Measurements from ENCODE around the gene CPTP. TPM values are rescaled to one million over a fixed set of nuclear protein-coding genes. Genes with fewer than 3 reads are reported as not detected.
A peak's percentile ranks its signal among the peaks of the same experiment; 100 is the strongest.

Gene CPTP
- total and polyA plus RNA-seq, 2 of the 13 experiments (the other 11 are each of a cell fraction or from before 2014, with no cell fraction given), result 5.5 to 9.3 TPM

DNA sequence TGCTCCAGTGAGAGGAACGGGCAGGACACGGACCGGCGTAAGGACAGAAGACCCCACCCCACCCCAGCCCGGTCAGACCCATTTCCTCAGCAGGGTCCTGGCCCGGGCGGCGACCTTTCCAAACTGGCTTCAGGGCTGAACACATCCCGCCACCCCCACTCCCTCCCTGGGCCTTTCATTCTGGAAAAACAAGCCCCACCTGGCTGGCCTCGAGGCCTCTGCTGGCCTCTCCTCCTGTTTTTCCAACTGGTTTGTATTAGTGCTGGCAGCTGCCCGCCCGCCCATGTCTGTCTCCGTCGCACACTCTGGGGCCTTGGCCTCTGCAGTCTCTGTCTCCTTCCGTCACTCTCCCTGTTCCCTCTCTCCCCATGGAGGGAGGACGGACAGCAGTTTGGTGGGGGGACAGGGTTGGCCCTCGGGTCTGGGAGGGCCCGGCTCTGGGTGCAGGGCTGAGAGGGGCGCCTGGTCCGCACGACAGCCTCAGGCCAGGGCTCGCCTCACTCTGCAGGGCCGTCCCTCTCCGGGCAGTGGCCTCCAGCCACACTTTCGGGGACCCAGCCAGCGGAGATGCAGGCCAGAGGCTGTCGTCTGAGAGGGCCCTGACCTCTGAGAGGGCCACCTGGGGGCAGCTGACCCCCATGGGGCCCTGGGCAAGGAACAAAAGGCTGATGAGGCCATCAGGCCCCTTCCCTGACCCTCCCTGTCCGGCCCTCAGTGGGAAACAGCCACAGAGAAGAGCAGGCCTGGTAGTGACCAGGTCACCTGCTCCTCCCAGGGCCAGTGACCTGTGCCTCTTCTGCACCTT is 35.3 kb downstream of the CPTP start (continued):
- TF ChIP-seq, protein P1, sequence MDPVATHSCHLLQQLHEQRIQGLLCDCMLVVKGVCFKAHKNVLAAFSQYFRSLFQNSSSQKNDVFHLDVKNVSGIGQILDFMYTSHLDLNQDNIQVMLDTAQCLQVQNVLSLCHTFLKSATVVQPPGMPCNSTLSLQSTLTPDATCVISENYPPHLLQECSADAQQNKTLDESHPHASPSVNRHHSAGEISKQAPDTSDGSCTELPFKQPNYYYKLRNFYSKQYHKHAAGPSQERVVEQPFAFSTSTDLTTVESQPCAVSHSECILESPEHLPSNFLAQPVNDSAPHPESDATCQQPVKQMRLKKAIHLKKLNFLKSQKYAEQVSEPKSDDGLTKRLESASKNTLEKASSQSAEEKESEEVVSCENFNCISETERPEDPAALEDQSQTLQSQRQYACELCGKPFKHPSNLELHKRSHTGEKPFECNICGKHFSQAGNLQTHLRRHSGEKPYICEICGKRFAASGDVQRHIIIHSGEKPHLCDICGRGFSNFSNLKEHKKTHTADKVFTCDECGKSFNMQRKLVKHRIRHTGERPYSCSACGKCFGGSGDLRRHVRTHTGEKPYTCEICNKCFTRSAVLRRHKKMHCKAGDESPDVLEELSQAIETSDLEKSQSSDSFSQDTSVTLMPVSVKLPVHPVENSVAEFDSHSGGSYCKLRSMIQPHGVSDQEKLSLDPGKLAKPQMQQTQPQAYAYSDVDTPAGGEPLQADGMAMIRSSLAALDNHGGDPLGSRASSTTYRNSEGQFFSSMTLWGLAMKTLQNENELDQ (CRISPR knock-in tag; IDR thresholded peaks at IDR 0.05; ENCODE audit: borderline replicate concordance), result no peak
- TF ChIP-seq ZFP82 (CRISPR knock-in tag; IDR thresholded peaks at IDR 0.05; ENCODE audit: borderline replicate concordance), result no peak
- no peak for TF ChIP-seq ZNF7 (CRISPR knock-in tag; IDR thresholded peaks at IDR 0.05)
- TF ChIP-seq ZNF382 (CRISPR knock-in tag; IDR thresholded peaks at IDR 0.05; ENCODE audit: borderline replicate concordance), result no peak
- peak; percentile 31; the same call in 1 of the 2 replicates for TF ChIP-seq NCOR1 (IDR thresholded peaks at IDR 0.05; ENCODE audit: borderline replicate concordance, low read length)
- TF ChIP-seq, protein P2, sequence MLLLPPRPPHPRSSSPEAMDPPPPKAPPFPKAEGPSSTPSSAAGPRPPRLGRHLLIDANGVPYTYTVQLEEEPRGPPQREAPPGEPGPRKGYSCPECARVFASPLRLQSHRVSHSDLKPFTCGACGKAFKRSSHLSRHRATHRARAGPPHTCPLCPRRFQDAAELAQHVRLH (CRISPR knock-in tag; IDR thresholded peaks at IDR 0.05; ENCODE audit: borderline replicate concordance, low read depth), result no peak
- TF ChIP-seq NFE2L2 (IDR thresholded peaks at IDR 0.05; ENCODE audit: low read length), result no peak
- 0 out of 2 replicates have a peak, but pooled peaks have one; percentile 45 for TF ChIP-seq KDM3A (CRISPR knock-in tag; IDR thresholded peaks at IDR 0.05; ENCODE audit: low read depth)
- no peak for TF ChIP-seq ZNF570 (CRISPR knock-in tag; IDR thresholded peaks at IDR 0.05; ENCODE audit: borderline replicate concordance)
- TF ChIP-seq, protein P3, sequence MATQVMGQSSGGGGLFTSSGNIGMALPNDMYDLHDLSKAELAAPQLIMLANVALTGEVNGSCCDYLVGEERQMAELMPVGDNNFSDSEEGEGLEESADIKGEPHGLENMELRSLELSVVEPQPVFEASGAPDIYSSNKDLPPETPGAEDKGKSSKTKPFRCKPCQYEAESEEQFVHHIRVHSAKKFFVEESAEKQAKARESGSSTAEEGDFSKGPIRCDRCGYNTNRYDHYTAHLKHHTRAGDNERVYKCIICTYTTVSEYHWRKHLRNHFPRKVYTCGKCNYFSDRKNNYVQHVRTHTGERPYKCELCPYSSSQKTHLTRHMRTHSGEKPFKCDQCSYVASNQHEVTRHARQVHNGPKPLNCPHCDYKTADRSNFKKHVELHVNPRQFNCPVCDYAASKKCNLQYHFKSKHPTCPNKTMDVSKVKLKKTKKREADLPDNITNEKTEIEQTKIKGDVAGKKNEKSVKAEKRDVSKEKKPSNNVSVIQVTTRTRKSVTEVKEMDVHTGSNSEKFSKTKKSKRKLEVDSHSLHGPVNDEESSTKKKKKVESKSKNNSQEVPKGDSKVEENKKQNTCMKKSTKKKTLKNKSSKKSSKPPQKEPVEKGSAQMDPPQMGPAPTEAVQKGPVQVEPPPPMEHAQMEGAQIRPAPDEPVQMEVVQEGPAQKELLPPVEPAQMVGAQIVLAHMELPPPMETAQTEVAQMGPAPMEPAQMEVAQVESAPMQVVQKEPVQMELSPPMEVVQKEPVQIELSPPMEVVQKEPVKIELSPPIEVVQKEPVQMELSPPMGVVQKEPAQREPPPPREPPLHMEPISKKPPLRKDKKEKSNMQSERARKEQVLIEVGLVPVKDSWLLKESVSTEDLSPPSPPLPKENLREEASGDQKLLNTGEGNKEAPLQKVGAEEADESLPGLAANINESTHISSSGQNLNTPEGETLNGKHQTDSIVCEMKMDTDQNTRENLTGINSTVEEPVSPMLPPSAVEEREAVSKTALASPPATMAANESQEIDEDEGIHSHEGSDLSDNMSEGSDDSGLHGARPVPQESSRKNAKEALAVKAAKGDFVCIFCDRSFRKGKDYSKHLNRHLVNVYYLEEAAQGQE (IDR thresholded peaks at IDR 0.05; ENCODE audit: borderline replicate concordance in 1 of 2, low read depth in 1 of 2, low read length in 2 of 2), result no peak
- no peak for TF ChIP-seq ZNF558 (CRISPR knock-in tag; IDR thresholded peaks at IDR 0.05; ENCODE audit: borderline replicate concordance)
- TF ChIP-seq SUZ12 (IDR thresholded peaks at IDR 0.05; ENCODE audit: low read depth, low read length), result no peak
- TF ChIP-seq, protein P4, sequence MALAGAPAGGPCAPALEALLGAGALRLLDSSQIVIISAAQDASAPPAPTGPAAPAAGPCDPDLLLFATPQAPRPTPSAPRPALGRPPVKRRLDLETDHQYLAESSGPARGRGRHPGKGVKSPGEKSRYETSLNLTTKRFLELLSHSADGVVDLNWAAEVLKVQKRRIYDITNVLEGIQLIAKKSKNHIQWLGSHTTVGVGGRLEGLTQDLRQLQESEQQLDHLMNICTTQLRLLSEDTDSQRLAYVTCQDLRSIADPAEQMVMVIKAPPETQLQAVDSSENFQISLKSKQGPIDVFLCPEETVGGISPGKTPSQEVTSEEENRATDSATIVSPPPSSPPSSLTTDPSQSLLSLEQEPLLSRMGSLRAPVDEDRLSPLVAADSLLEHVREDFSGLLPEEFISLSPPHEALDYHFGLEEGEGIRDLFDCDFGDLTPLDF (CRISPR knock-in tag; IDR thresholded peaks at IDR 0.05), result peak; percentile 18
- no peak for TF ChIP-seq ZFP36 (IDR thresholded peaks at IDR 0.05; ENCODE audit: borderline replicate concordance, low read depth, low read length, partially characterized antibody)
- no peak for TF ChIP-seq SOX6 (IDR thresholded peaks at IDR 0.05)
- peak; percentile 97 for TF ChIP-seq SOX6 (CRISPR knock-in tag; IDR thresholded peaks at IDR 0.05)
- TF ChIP-seq ZNF841 (CRISPR knock-in tag; IDR thresholded peaks at IDR 0.05; ENCODE audit: borderline replicate concordance), result no peak
- peak; percentile 98 for TF ChIP-seq NR2F2 (IDR thresholded peaks at IDR 0.05; ENCODE audit: borderline replicate concordance, low read depth)
- TF ChIP-seq, protein P5, sequence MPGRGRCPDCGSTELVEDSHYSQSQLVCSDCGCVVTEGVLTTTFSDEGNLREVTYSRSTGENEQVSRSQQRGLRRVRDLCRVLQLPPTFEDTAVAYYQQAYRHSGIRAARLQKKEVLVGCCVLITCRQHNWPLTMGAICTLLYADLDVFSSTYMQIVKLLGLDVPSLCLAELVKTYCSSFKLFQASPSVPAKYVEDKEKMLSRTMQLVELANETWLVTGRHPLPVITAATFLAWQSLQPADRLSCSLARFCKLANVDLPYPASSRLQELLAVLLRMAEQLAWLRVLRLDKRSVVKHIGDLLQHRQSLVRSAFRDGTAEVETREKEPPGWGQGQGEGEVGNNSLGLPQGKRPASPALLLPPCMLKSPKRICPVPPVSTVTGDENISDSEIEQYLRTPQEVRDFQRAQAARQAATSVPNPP (CRISPR knock-in tag; IDR thresholded peaks at IDR 0.05), result no peak
- no peak for TF ChIP-seq SCMH1 (CRISPR knock-in tag; IDR thresholded peaks at IDR 0.05; ENCODE audit: borderline replicate concordance)
- TF ChIP-seq ZNF670 (CRISPR knock-in tag; IDR thresholded peaks at IDR 0.05; ENCODE audit: borderline replicate concordance), result no peak
